Measurements from ENCODE around the gene AVPR2.

DNA sequence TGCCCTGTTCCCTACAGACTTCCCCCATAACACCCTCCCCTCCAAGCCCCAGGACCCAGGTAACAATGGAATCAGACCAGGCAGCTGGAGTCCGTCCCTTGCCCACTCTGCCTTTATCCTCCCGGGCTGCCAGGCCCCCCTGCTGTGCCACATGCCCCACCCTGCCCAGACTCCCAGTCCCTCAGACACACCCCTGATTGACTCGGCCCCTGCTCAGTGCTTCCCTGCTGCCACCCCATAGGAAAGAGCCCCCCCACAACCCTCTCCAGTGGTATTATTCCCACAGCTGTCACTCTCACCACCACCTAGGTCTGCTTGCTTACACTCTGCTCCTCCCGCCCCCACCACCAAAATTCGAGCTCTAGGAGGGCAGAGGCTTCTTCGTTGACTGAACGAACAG lies 35.1 kb downstream of the AVPR2 start:
- TF ChIP-seq EP300 (IDR thresholded peaks at IDR 0.05) (no peak), POLR2A (IDR thresholded peaks at IDR 0.05) (no peak), CTCF (IDR thresholded peaks at IDR 0.05) (no peak)

All from upper lobe of left lung (tissue), 4 donors.